NCI-H1694 (cell line): ENCODE data around the gene SLBP.
A peak's percentile ranks its signal among the peaks of the same experiment; 100 is the strongest.

Experiments used
- DNase-seq: peaks from one replicate; lab custom pipeline; 2025; lab: John Stamatoyannopoulos, UW

Gene SLBP

GRCh38 chr4:1651609-1652008 is 60.5 kb downstream of the SLBP start:
- no peak for DNase-seq

GRCh38 chr4:1648962-1649361 is 63.2 kb downstream of the SLBP start:
- no peak for DNase-seq

- DNase-seq: no peak
These were observed 64.7 kb downstream of the SLBP start for GRCh38 chr4:1647432-1647831.

GRCh38 chr4:1646690-1647089 is 65.4 kb downstream of the SLBP start:
- no peak for DNase-seq

- DNase-seq: peak; percentile 15
These were observed 67.0 kb downstream of the SLBP start for GRCh38 chr4:1644891-1645657.

GRCh38 chr4:1643971-1644735 is 68.0 kb downstream of the SLBP start:
- DNase-seq: no peak
